Stimulated activated CD8-positive, alpha-beta memory T cell treated with anti-CD3 and anti-CD28 coated beads, Interleukin-15, amount 100 ng/mL, for 1 hour (primary cell): ENCODE data around the gene ENTPD6.
A peak's percentile ranks its signal among the peaks of the same experiment; 100 is the strongest.
"Not testable (repeated sequence)": the region's sequence is repeated elsewhere in the genome, so short reads cannot be mapped to it uniquely, and the experiment has no call there.

ENCODE experiments used
- DNase-seq: peaks from one replicate; pipeline ENCODE4 v3.0.0-alpha.2; 2020; ENCODE audit warnings: low read depth

ENTPD6 gene

GRCh38 chr20:25195014-25195961 is at the start of gene ENTPD6:
ENTPD6 (plus strand) TSS chr20:25195712; CDS start chr20:25206537, 10,825 bp downstream.
- DNase-seq, result peak; percentile 87

DNA sequence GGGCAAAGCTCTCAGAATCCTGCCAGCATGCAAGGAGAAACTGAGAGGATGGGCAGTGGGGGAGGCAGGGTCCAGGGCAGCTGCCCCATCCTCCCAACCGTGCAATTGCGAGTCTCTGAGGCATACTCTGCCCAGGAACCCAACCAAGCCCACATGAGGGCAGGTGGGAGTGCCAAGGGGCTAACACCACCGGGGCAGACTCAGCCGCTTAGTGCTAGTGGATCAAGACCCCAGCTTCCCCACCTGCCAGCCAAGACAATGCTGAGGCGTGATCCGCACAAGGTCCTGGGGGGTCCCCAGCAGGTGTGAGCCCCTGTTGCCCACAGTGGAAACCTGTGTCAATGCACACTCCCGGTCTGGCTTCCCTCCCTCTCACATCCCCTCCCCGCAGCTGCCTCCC is 48.5 kb upstream of the ENTPD6 start:
- no peak for DNase-seq

DNA sequence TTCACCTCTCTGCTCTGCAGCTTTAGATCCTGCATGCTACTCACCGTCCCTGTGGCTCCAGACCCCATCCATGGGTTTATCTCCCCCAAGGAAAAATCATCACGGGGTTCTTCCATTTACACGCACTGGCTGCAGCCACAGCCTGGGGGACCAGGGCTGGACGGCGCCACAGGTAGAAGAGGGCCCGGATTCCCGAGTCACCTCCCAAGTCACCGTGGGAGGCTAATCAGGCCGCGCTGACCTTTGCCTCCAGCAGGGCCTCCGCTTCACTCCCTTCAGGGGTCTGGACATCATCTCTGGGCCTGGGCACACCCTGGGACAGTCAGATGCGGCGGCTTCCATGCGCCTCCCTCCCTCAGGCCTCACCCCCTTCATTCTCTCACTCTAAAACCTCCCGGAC is 47.8 kb upstream of the ENTPD6 start:
- DNase-seq, result no peak

DNA sequence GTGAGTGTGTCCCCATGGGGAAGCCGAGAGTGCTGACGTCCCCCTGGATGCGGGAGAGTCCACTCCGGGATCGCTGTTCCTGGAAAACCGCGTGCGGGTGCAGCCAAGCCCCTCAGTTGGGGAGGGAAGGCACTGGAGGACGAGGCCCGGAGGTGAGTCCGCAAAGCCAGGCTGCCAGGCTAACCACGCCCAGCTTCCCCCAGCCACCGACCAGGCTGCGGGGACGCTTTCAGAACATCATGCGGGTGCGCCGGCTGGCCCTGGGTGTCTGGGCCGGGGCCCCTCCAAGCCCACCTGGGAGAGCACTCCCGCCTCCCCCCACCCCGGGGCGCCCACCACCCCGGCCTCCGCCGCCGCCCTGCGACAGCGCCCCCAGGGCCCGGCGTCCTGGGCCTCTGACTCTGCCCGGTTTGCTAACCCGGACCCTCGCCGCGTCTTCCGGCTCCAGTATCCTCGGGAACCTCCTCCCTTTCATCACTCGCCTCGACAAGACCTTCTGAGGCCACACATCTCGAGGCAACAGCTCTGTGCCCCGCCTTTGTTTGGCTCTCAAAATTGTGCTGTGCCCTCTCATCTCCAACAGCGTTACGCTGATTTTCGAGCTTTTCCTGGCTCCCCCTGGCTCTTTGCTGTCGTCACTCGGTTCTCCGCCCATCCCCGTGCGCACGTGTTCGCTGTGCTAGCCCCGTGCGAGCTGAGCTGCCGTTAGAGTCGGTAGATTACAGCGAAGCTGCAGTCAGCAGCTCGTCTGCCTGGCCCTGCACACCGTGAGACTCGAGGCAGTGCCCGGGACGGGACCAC is 47.1 kb upstream of the ENTPD6 start:
- peak; percentile 22 for DNase-seq

- DNase-seq, result no peak
Measured at GRCh38 chr20:25148982-25149846, 46.3 kb upstream of the ENTPD6 start.

DNA sequence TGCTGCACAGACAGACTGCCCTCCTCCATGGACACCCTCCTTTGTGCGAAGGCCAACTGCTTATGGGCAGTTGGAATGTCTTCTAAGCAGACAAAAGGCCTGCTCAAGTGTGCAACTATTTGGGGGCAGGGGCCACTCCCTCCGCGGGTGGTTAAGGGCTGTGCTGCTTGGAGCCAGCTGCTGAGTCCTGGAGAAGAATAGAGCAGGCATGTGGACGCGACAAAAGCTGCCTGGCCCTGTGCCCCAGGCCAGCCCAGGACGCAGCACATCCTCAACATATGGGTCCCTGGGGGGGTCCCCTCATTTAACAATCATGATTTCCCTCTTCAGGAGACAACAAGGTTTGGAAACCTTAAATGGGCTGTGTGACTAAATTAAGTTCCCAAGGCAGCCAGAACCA is 45.5 kb upstream of the ENTPD6 start:
- no peak for DNase-seq

DNA sequence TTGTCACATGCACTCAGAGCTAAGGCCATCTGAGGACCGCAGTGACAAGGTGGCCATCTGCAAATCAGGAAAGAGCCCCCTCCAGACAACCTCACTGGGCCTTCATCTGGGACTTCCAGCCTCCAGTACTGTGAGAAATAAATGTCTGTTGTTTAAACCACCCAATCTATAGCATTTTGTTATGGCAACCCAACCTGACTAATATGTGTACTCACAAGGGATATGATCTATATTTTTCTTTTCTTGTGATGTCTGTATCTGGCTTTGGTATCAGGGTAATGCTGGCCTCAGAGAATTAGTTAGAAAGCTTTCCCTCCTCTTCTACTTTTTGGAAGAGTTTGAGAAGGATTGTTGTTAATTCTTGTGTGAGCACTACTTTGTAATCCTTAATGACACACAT is 37.5 kb upstream of the ENTPD6 start:
- DNase-seq, result no peak

DNA sequence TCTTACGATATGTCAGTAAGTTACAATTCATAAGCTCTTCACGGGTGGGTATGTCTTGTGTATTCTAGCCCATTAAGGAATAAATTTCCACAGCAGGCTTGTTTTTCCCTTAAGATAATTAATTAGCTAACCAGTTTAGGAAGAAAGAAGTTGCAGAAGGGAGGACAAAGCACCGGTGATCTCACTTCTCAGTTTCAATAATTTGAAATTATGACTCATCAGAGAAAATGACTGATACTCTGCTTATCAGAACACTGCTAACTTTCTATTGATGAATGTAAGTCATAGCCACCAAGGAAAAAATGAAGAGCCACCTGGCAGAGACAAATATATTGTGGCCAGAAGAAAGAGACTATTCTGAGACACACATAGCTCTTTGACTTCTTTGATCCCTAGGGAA is 35.0 kb upstream of the ENTPD6 start:
- DNase-seq, result no peak

DNA sequence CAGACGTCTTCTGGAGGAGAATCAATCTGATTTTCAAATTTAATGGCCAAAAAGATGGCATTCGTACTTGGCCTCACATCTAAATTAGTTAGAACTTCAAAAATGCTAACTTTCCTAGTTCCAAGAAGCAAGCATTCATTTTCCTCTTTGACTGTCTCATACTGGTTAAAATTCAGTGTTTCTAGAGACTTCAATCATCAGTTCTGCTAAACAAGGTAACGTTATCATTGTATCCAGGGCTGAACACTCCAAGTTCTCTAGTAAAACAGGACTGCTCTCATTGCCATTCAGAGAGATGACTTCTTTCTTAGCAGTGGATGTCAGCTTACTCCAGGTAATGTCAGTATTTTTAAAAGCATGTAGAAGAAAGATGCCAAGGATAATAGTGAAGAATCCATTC is 34.6 kb upstream of the ENTPD6 start:
- DNase-seq, result no peak

GRCh38 chr20:25165128-25165527 is 30.4 kb upstream of the ENTPD6 start:
- no peak for DNase-seq

DNA sequence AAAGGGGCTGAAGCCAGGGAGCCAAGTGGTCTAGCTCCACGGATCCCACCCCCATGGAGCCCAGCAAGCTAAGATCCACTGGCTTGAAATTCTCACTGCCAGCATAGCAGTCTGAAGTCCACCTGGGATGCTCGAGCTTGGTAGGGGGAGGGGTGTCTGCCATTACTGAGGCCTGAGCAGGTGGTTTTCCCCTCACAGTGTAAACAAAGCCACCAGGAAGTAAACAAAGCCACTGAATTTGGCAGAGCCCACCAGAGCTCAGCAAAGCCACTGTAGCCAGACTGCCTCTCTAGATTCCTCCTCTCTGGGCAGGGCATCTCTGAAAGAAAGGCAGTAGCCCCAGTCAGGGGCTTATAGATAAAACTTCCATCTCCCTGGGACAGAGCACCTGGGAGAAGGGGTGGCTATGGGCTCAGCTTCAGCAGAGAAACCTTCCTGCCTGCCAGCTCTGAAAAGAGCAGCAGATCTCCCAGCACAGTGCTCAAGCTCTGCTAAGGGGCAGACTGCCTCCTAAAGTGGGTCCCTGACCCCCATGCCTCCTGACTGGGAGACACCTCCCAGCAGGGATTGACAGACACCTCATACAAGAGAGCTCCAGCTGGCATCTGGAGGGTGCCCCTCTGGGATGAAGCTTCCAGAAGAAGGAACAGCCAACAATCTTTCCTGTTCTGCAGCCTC is 29.3 kb upstream of the ENTPD6 start:
- DNase-seq, result not testable (repeated sequence)

DNA sequence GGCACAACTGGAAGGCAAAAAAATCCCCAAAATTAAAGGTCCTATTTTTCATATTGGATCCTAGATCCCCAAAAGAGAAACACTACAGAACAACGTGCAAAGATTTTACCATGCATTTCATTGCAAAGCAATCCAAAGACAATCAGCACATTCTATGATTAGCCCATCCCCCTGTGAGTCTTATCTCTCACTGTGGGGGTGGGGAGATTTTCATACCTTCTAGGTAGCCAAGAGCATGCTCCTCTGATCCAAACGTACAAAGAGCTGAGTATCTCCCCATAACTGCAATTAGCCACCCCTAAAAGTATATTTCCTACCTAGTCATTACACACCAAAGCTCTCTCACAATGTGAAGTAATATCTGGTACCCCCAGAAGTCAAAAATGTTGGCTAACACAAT is 22.2 kb upstream of the ENTPD6 start:
- DNase-seq, result no peak

GRCh38 chr20:25173886-25174308 is 21.6 kb upstream of the ENTPD6 start:
- DNase-seq, result no peak

GRCh38 chr20:25176184-25176583 is 19.3 kb upstream of the ENTPD6 start:
- DNase-seq, result no peak

- no peak for DNase-seq
Measured at GRCh38 chr20:25177890-25178321, 17.6 kb upstream of the ENTPD6 start.

DNA sequence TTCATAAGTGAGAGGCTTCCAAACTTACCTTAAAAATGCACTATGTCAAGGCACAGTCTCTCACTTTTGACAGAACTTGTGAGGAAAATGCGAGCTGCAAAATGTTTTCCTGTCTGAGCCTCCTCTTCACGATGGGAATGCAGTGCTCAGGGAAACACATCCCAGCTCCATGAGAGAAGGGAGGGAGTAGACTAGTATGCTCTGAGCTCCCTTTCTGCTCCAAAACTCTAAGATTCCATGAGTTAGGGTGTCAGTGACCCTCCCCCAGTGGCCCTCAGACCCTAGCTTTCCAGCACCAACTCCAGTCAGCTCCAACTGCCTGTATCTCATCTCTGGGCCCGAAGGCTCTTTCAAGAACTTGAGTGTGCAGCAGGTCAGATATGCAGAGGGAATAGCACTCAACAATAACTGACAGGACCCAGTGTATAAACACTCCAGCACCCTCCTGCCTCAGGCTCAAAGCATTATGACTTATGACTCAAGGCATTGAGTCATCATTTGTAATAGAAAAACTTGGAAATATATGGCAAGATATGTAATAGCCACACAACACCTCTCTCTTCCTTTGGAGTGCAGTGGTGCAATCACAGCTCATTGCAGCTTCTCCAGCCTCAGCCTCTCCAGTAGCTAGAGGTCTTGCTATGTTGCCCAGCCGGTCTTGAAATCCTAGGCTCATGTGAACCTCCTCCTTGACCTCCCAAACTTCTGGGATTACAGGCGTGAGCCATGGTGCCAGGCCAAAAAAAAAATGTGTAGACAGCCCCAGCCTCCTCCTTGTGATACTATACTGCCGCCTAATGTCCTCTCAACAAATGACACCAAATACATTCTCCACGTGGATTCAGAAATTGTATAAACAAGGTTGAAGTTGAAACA is 16.7 kb upstream of the ENTPD6 start:
- DNase-seq, result no peak

GRCh38 chr20:25179439-25180089 is 15.9 kb upstream of the ENTPD6 start:
- DNase-seq, result no peak

GRCh38 chr20:25184391-25184790 is 11.1 kb upstream of the ENTPD6 start:
- not testable (repeated sequence) for DNase-seq

DNA sequence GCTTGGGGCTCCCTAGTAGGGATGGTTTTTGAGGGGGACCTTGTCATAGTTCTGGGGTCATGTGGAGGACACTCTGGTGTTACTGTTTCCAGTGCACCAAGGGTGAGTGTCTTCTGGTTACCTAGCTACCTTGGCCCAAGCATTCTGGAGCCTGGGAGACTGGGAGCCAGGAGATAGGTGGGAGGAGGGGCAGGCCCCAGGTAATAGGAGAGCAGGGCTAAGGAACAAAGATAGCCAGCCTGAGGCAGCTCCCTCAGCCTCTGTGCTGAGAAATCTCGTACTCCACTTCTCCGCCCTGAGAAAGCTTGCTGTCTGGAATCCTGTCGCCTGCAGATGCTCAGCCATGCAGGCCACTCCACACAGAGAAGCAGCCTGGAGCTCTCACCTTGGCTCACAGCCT is 8.3 kb upstream of the ENTPD6 start:
- DNase-seq, result no peak

DNA sequence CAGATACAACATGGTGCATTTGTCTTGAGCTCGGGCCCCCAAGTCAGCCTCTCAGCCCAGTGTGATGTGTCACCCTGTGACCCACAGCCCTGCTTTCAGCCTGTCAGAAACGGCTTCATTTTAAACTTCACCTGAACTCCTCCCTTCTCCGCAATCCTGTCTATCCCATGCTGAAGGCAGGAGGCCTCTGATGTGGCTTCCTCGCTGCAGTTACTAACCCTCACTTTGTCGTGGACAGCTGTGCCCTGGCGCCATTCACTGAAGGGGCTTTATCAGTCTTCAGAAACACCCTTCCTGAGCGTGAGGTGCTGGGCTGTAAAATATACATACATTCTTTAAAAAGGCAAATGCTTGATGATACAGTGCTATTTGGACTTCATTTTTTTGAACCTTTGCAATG is 7.9 kb upstream of the ENTPD6 start:
- DNase-seq, result no peak
